Measurements from ENCODE around the gene IL12RB2.

DNA sequence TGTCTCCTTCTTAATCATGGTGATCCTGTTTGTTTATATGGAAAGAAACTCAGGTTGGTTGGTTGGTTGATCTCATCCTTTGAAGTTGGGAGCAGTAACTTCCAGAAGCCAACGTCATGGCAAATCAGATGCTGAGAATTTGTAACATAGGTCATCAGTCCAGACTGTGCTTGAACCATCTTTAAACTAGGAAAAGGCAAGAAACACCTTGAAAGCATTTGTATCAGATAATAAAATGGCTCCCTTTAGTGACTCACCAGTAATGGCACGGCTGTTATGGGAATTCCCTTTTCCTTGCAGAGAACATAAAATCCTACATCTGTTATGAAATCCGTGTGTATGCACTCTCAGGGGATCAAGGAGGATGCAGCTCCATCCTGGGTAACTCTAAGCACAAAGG, 64.5 kb downstream of the IL12RB2 start:
- TF ChIP-seq EZH2 (optimal IDR thresholded peaks at IDR 0.05; ENCODE audit: low read depth, low read length), result no peak
- TF ChIP-seq, protein P1, sequence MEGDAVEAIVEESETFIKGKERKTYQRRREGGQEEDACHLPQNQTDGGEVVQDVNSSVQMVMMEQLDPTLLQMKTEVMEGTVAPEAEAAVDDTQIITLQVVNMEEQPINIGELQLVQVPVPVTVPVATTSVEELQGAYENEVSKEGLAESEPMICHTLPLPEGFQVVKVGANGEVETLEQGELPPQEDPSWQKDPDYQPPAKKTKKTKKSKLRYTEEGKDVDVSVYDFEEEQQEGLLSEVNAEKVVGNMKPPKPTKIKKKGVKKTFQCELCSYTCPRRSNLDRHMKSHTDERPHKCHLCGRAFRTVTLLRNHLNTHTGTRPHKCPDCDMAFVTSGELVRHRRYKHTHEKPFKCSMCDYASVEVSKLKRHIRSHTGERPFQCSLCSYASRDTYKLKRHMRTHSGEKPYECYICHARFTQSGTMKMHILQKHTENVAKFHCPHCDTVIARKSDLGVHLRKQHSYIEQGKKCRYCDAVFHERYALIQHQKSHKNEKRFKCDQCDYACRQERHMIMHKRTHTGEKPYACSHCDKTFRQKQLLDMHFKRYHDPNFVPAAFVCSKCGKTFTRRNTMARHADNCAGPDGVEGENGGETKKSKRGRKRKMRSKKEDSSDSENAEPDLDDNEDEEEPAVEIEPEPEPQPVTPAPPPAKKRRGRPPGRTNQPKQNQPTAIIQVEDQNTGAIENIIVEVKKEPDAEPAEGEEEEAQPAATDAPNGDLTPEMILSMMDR (IDR thresholded peaks at IDR 0.05; ENCODE audit: low read length), result no peak
- no peak for TF ChIP-seq EZH2phosphoT487 (IDR thresholded peaks at IDR 0.05; ENCODE audit: low read length)

All from MM.1S (cell line).